Upper lobe of right lung (tissue), 1 donor: ENCODE measurements around the gene UROC1. TPM values are rescaled to one million over a fixed set of nuclear protein-coding genes. Genes with fewer than 3 reads are reported as not detected.
A peak's percentile ranks its signal among the peaks of the same experiment; 100 is the strongest.

Source experiments
- ATAC-seq: fragments of 200-7000 bp; cut with Tn5 transposase; one replicate; pipeline ENCODE4 v1.9.1; 2020; ENCODE audit warnings: mild to moderate bottlenecking, moderate library complexity
- DNase-seq: peaks from one replicate; pipeline ENCODE4 v3.0.0-alpha.2; 2020
- H3K27ac ChIP-seq: fragments of 200-600 bp; one replicate; pipeline ENCODE4 v1.8.0; 2022
- H3K27me3 ChIP-seq: fragments of 200-600 bp; one replicate; pipeline ENCODE4 v1.8.0; 2022; ENCODE audit warnings: mild to moderate bottlenecking
- H3K36me3 ChIP-seq: fragments of 200-600 bp; one replicate; pipeline ENCODE4 v1.8.0; 2022
- H3K4me1 ChIP-seq: fragments of 200-600 bp; one replicate; pipeline ENCODE4 v1.8.0; 2022
- H3K4me3 ChIP-seq: fragments of 200-600 bp; one replicate; pipeline ENCODE4 v1.8.0; 2022; ENCODE audit warnings: mild to moderate bottlenecking
- H3K9me3 ChIP-seq: fragments of 200-600 bp; one replicate; pipeline ENCODE4 v1.8.0; 2022
- intact Hi-C: fragments of 100-400 bp; cut with DNase I; formaldehyde crosslinking; loops from one replicate; pipeline ENCODE4 v1.11.0; 2022
- total RNA-seq: library from RNA; stranded (reverse); fragmentation: NEBNext Ultra II Directional; extraction: Animal tissue kit (Norgen Biotek cat#: 25700); gene quantifications from one replicate; pipeline ENCODE4 v1.2.1, GENCODE V29; 2021
- TF ChIP-seq, protein P1 (sequence below): fragments of 200-600 bp; IDR thresholded peaks from one replicate; pipeline ENCODE4 v1.8.0; 2022; ENCODE audit warnings: antibody characterized with exemption
- donor health status: DM: no; HTN: yes; CAD: no; lungs with severe emphysema.

Gene UROC1
- total RNA-seq, 1 donor from 2014 or later = not detected

DNA sequence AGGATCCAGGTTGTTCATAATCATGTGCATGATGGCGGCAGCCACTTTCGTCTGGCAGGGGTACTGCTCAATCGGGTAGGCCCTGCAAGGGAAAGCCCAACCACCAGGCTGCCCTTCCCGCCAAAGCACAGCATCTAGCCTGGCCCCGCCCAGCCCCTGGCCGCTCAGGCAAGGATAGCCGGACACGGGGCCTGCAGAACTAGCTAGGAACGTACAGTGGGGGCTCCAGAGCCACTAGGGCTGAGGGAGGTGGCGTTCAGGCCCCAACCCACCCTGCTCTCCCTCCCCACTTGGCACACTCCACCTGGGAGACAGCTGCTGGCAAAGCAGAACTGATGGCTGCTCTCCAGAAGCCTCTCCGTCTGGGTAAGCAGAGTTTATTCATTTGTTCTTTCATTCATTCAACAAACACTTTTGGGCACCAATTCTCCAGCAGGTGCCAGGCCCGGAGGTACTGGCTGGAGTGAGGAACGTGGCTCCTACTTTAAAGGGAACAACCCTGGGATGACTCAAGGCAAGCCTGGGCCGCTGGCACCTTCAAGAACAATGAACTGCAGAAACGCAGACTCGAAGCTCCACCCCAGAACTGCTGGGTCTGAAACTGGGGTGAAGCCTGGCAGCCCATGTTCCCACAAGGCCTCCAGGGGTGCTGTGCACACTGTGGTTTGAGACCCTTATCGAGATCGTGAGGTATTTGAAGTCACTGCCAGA, 7.8 kb downstream of the UROC1 start:
- DNase-seq = peak; percentile 45
- TF ChIP-seq, protein P1, sequence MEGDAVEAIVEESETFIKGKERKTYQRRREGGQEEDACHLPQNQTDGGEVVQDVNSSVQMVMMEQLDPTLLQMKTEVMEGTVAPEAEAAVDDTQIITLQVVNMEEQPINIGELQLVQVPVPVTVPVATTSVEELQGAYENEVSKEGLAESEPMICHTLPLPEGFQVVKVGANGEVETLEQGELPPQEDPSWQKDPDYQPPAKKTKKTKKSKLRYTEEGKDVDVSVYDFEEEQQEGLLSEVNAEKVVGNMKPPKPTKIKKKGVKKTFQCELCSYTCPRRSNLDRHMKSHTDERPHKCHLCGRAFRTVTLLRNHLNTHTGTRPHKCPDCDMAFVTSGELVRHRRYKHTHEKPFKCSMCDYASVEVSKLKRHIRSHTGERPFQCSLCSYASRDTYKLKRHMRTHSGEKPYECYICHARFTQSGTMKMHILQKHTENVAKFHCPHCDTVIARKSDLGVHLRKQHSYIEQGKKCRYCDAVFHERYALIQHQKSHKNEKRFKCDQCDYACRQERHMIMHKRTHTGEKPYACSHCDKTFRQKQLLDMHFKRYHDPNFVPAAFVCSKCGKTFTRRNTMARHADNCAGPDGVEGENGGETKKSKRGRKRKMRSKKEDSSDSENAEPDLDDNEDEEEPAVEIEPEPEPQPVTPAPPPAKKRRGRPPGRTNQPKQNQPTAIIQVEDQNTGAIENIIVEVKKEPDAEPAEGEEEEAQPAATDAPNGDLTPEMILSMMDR = no peak
- Histone ChIP-seq H3K4me1 (no peaks in the 10 kb centered on the region), H3K27me3 (no peaks in the 10 kb centered on the region), H3K9me3 (no peaks in the 10 kb centered on the region), H3K27ac (no peak overlapping the region), H3K36me3 (no peaks in the 10 kb centered on the region), H3K4me3 (no peak overlapping the region)
- intact Hi-C loops = no loop called here
- ATAC-seq = no peak

DNA sequence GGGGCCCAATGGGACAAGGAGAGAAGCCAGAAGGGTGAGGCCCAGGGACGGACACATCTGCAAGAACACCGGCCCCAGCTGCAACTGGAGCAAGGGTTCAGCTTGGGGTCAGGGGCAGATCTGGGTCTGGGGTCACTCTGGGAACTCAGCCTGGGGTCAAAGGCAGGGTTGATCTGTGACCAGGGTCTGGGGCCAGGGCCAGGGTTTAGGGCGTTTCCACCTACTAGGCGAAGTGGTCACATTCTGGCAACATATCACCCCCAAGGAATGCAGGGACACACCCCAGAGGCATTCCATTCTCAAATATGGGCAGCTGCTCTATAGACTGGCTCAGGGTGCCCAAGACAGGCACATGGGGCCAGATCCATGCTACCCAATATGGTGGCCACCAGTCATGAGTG, 9.0 kb downstream of the UROC1 start:
- DNase-seq (no peak), ATAC-seq (peak; percentile 54)
- intact Hi-C loops = no loop called here
- Histone ChIP-seq H3K9me3 (no peaks in the 10 kb centered on the region), H3K27me3 (no peaks in the 10 kb centered on the region), H3K27ac (no peak overlapping the region), H3K4me3 (no peak overlapping the region), H3K4me1 (no peaks in the 10 kb centered on the region), H3K36me3 (no peaks in the 10 kb centered on the region)
- TF ChIP-seq, protein P1 = no peak

DNA sequence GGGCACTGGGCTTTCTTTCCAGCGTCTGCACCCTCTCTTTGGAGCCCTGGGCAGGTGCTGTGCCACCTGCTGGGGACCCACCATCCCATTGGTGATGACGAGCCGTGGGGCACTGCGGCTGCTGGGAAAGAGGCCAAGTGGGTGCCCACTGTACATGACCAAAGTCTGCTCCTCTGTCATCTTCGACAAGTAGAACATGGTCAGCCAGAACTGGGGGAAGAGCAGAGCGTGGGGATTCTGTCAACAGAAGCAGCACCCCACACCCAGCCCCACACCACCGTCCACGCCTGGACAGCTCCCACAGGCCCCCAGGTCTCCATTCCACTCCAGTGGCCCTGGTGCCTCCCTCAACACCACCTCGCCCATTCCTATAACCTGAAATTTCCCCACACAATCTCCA, 9.7 kb downstream of the UROC1 start:
- Histone ChIP-seq H3K4me3 (no peak overlapping the region), H3K9me3 (no peaks in the 10 kb centered on the region), H3K4me1 (no peaks in the 10 kb centered on the region), H3K27me3 (no peaks in the 10 kb centered on the region), H3K36me3 (no peaks in the 10 kb centered on the region), H3K27ac (no peak overlapping the region)
- TF ChIP-seq, protein P1 = no peak
- DNase-seq (no peak), ATAC-seq (no peak)
- intact Hi-C loops = no loop called here

DNA sequence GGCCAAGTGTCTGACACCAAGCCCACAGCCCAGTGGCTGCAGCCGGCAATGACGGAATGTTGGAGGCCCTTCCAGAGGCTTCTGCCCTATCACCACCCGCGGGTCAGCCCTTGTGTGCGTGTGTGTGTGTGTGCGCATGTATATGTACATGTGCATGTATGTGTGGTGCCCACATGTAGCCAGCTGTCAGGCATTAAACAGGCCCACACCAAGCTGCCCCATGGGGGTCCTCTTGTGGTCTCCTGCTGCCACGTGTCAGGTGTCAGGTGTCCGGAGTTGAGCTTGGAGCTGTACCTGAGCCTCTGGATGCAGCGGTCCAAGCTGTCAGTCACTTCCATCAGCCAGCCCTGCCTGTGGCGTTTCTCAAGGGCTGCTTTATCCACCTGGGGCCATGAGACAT, 13.9 kb downstream of the UROC1 start:
- Histone ChIP-seq H3K9me3 (no peaks in the 10 kb centered on the region), H3K36me3 (no peaks in the 10 kb centered on the region), H3K4me1 (no peaks in the 10 kb centered on the region), H3K27me3 (no peaks in the 10 kb centered on the region), H3K4me3 (no peak overlapping the region), H3K27ac (no peak overlapping the region)
- TF ChIP-seq, protein P1 = no peak
- no peak for ATAC-seq
- no peak for DNase-seq
- intact Hi-C loops = no loop called here

DNA sequence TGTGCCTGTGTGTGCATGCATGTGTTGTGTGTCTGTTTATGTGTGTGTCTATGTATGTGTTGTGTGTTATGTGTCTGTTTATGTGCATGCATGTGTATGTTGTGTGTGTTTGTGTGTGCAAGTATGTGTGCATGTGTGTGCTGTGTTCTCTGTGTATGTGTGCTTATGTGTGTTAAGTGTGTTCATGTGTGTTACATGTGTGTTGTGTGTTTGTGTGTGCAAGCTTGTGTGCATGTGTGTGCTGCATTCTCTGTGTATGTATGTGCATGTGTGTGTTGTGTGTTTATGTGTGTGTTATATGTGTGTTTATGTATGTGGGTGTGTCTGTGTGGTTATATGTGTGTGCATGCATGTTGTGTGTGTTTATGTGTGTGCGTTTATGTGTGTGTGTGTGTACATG, 14.9 kb downstream of the UROC1 start:
- H3K4me1 ChIP-seq = no peaks in the 10 kb centered on the region
- no peaks in the 10 kb centered on the region for H3K9me3 ChIP-seq
- intact Hi-C loops = no loop called here
- no peak overlapping the region for H3K27ac ChIP-seq
- H3K36me3 ChIP-seq = no peaks in the 10 kb centered on the region
- DNase-seq = no peak
- ATAC-seq = no peak
- TF ChIP-seq, protein P1 = no peak
- no peak overlapping the region for H3K4me3 ChIP-seq
- H3K27me3 ChIP-seq = no peaks in the 10 kb centered on the region

DNA sequence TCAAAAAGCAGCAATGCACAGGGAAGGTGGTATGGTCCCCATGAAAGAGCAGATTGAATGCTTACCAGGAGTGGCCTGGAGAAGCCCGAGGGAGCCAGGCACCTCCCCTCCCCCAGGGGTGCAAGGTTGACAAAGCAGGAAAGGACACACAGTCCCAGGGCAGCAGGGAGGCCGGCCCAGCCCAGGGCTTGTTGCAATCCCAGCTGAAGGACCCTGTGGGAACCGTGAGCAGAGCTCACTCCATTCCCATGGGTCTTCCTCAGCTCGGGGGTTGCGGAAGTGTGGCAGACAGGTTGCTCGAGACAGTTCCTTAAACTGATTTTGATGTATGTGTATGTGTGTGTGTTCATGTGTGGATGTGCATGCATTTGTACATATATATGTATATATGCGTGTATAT, 15.8 kb downstream of the UROC1 start:
- TF ChIP-seq, protein P1 = no peak
- intact Hi-C loops = no loop called here
- Histone ChIP-seq H3K36me3 (no peaks in the 10 kb centered on the region), H3K27me3 (no peaks in the 10 kb centered on the region), H3K4me1 (no peaks in the 10 kb centered on the region), H3K4me3 (no peak overlapping the region), H3K9me3 (no peaks in the 10 kb centered on the region), H3K27ac (no peak overlapping the region)
- DNase-seq (no peak), ATAC-seq (peak; percentile 35)
